Neutrophil (primary cell): Measurements from ENCODE around the gene GNAQ.
A peak's percentile ranks its signal among the peaks of the same experiment; 100 is the strongest.

Experiments
- H3K27ac ChIP-seq: fragments of 200-600 bp; sonication (generic); 2 replicates; pipeline ENCODE4 v1.5.1; 2016; ENCODE audit warnings: mild to moderate bottlenecking, moderate library complexity
- H3K27me3 ChIP-seq: fragments of 200-600 bp; sonication (generic); 2 replicates; pipeline ENCODE4 v1.6.0; 2016; ENCODE audit warnings: mild to moderate bottlenecking
- H3K36me3 ChIP-seq: fragments of 200-600 bp; sonication (generic); 2 replicates; pipeline ENCODE4 v1.5.1; 2017
- H3K4me1 ChIP-seq, 2 experiments: fragments of 200-600 bp in 1 of 2; sonication (generic) in 1 of 2; 1 replicate in 1 of 2; 2 replicates in 1 of 2; pipeline versions ENCODE4 v1.5.1 to v1.6.1; 2013 to 2016; ENCODE audit warnings: low read depth in 1 of 2, low read length in 1 of 2, mild to moderate bottlenecking in 1 of 2, moderate library complexity in 1 of 2; ENCODE audit not compliant: control insufficient read depth in 1 of 2, insufficient read depth in 1 of 2
- H3K4me3 ChIP-seq, 2 experiments: fragments of 200-600 bp in 1 of 2; sonication (generic) in 1 of 2; 1 replicate in 1 of 2; 2 replicates in 1 of 2; pipeline ENCODE4 v1.5.1; 2013 to 2016; ENCODE audit warnings: low read depth in 1 of 2, low read length in 1 of 2, mild to moderate bottlenecking in 1 of 2, moderate library complexity in 1 of 2
- H3K9me3 ChIP-seq: fragments of 200-600 bp; sonication (generic); 2 replicates; pipeline ENCODE4 v1.5.1; 2016
- TF ChIP-seq, protein P1 (sequence below): fragments of 200-600 bp; sonication (generic); IDR thresholded peaks from 2 replicates; pipeline ENCODE4 v1.5.1; 2016; ENCODE audit warnings: antibody characterized with exemption

Gene GNAQ

GRCh38 chr9:77857513-77858259 is 173.9 kb downstream of the GNAQ start:
- Histone ChIP-seq H3K36me3 (peaks cover 12% of the 10 kb centered on the region), H3K27ac (peak overlapping the region; percentile 43), H3K27me3 (no peaks in the 10 kb centered on the region), H3K4me3 (no peak overlapping the region), H3K4me1 (peaks cover 36 to 40% of the 10 kb centered on the region in 2 experiments), H3K9me3 (no peaks in the 10 kb centered on the region)
- TF ChIP-seq, protein P1, sequence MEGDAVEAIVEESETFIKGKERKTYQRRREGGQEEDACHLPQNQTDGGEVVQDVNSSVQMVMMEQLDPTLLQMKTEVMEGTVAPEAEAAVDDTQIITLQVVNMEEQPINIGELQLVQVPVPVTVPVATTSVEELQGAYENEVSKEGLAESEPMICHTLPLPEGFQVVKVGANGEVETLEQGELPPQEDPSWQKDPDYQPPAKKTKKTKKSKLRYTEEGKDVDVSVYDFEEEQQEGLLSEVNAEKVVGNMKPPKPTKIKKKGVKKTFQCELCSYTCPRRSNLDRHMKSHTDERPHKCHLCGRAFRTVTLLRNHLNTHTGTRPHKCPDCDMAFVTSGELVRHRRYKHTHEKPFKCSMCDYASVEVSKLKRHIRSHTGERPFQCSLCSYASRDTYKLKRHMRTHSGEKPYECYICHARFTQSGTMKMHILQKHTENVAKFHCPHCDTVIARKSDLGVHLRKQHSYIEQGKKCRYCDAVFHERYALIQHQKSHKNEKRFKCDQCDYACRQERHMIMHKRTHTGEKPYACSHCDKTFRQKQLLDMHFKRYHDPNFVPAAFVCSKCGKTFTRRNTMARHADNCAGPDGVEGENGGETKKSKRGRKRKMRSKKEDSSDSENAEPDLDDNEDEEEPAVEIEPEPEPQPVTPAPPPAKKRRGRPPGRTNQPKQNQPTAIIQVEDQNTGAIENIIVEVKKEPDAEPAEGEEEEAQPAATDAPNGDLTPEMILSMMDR: no peak

DNA sequence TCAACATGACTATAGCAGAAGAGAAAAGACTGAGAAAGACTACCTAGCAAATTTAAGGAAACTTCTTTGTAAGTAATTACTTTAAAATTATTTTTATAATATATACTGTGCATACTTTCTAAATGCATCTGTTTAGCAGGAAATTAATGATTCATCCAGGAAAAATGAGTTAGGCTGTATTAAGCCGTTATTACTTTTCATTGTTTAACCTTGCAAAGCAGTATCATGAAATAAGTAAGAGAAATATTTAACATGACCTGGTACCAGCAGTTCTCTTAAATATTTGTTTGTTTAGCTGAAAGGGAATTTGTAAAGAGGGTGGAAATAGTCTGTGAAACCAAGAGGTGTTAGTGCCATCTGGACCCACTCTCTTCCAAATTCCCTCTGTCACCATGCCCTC is 175.0 kb downstream of the GNAQ start:
- peaks cover 12% of the 10 kb centered on the region for H3K36me3 ChIP-seq
- H3K4me1 ChIP-seq: peaks cover 46 to 51% of the 10 kb centered on the region in 2 experiments
- peak overlapping the region; percentile 43 for H3K27ac ChIP-seq
- no peaks in the 10 kb centered on the region for H3K27me3 ChIP-seq
- H3K4me3 ChIP-seq: no peak overlapping the region
- TF ChIP-seq, protein P1: no peak
- H3K9me3 ChIP-seq: no peaks in the 10 kb centered on the region

DNA sequence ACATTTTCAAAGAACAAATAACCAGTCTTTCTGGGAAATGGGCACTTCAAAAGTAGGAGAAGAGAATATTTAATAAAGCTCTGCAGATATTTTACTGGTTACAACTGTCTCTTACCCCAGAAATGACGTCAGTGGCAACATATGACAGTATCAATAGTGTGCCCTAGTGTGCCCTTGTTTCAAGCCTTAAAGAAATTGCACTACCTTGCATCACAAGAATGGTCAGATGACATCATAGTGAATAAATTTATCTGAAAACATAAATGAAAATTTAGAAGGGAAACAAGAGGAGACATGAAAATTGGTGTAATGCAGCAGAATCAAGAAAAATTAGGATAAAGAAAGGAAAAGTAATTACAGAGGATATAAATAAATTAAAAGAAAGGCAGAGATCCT is 176.7 kb downstream of the GNAQ start:
- H3K4me1 ChIP-seq: peaks cover 63 to 68% of the 10 kb centered on the region in 2 experiments
- H3K36me3 ChIP-seq: no peaks in the 10 kb centered on the region

DNA sequence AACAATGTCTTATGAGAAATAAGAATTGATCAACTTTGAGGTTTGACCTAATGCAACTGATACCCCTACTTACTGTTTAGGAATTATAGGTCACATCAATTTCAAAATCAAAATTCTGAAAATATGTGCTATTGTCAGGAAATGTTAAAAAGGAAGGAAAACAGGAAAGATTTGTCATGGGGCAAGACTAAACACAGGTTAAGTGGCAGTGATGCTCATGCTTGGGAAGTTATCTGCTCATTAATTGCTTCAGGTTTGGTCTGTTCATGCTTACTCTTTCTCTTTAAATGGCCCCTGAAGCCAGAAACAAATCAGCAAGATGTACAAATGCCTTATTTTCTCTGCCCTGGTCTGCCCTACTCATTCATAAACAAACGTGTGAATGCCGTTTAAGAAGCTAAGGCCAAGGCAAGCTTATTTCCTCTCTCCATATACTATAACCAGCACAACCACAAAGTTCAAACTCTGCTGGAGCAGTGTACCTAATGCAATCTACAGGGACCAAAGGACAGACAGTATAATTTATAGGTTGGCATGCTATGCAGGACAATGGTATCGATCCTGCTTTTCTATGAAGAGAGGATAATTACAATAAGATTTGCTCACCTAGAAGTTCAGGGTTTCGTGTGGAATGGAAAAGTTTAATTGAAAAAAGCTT is 177.2 kb downstream of the GNAQ start:
- TF ChIP-seq, protein P1: no peak
- H3K4me1 ChIP-seq: peaks cover 68 to 73% of the 10 kb centered on the region in 2 experiments
- H3K27ac ChIP-seq: peak overlapping the region; percentile 50

More for the DNA sequence above, 176.7 kb downstream of the GNAQ start:
- TF ChIP-seq, protein P1: no peak
- Histone ChIP-seq H3K27ac (peak overlapping the region; percentile 50), H3K27me3 (no peaks in the 10 kb centered on the region), H3K4me3 (no peak overlapping the region), H3K9me3 (no peaks in the 10 kb centered on the region)

DNA sequence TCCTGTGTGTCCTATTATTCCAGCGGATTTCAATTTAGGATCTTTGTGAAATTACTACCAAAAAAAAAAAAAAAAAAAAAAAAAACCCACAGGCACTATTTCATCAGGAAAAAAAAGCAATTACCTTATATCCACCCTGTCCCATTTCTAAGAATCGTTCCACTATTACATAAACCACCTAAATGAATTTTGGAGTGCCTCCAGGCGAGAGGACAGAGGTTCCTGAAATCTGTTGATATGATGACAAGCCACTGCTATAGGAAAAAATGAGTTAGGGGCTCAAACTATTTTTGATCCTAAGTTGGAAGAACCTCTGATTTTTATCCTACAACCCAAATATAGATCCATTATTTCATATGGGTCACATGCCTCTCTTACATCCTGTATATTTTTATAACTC is 177.9 kb downstream of the GNAQ start:
- TF ChIP-seq, protein P1: no peak
- Histone ChIP-seq H3K27me3 (no peaks in the 10 kb centered on the region), H3K4me3 (no peak overlapping the region), H3K27ac (peak overlapping the region; percentile 50), H3K36me3 (no peaks in the 10 kb centered on the region), H3K9me3 (no peaks in the 10 kb centered on the region), H3K4me1 (peaks cover 72 to 80% of the 10 kb centered on the region in 2 experiments)

More for the DNA sequence above, 177.2 kb downstream of the GNAQ start:
- H3K4me3 ChIP-seq: no peak overlapping the region
- no peaks in the 10 kb centered on the region for H3K27me3 ChIP-seq
- H3K9me3 ChIP-seq: no peaks in the 10 kb centered on the region
- no peaks in the 10 kb centered on the region for H3K36me3 ChIP-seq
